Panc1 (cell line): ENCODE measurements around the gene RIOK3. TPM values are rescaled to one million over a fixed set of nuclear protein-coding genes. Genes with fewer than 3 reads are reported as not detected.

Experiments
- ATAC-seq: fragments of 200-7000 bp; cut with Tn5 transposase; 2 replicates; pipeline ENCODE4 v1.9.1; 2020; ENCODE audit warnings: mild to moderate bottlenecking, moderate library complexity
- BruUV-seq: library from RNA; stranded (reverse); fragments of 400-500 nt; replicated peaks from 2 replicates; lab custom pipeline; 2021; lab: Mats Ljungman, UMichigan
- CTCF ChIA-PET: fragments of 300-600 bp; sonication (Branson Sonifier 250); formaldehyde crosslinking; loops from one replicate; lab custom pipeline; 2022; ENCODE audit warnings: antibody characterized with exemption; lab: Charles Lee
- POLR2A ChIA-PET: fragments of 300-600 bp; sonication (Branson Sonifier 250); formaldehyde crosslinking; loops from one replicate; lab custom pipeline; 2022; ENCODE audit warnings: antibody characterized with exemption; lab: Charles Lee
- DNase-seq: peaks from one replicate; pipeline ENCODE4 v3.0.0-alpha.2; 2010; ENCODE audit warnings: low read depth, low spot score
- H3K27ac ChIP-seq: 2 replicates; pipeline ENCODE4 v1.5.1; 2011; ENCODE audit warnings: mild to moderate bottlenecking, low read length, inconsistent platforms
- H3K27me3 ChIP-seq: fragments of 200-500 bp; sonication (Bioruptor generic); 2 replicates; pipeline ENCODE4 v1.6.0; 2014; ENCODE audit warnings: low read length, inconsistent platforms; ENCODE audit not compliant: control insufficient read depth, insufficient read depth
- H3K36me3 ChIP-seq: fragments of 200-500 bp; sonication (Bioruptor generic); 2 replicates; pipeline ENCODE4 v1.5.1; 2014; ENCODE audit warnings: inconsistent platforms, mild to moderate bottlenecking, low read length, moderate library complexity; ENCODE audit not compliant: control insufficient read depth, insufficient read depth
- H3K4me1 ChIP-seq: 2 replicates; pipeline ENCODE4 v1.5.1; 2011; ENCODE audit warnings: inconsistent platforms, mild to moderate bottlenecking, low read length, moderate library complexity; ENCODE audit not compliant: control insufficient read depth, insufficient read depth
- H3K4me3 ChIP-seq, 2 experiments: 2 replicates each; pipeline ENCODE4 v1.5.1; 2011 to 2012; ENCODE audit warnings: low read depth in 2 of 2, low read length in 2 of 2, mild to moderate bottlenecking in 2 of 2, inconsistent platforms in 1 of 2, moderate library complexity in 1 of 2
- H3K9me3 ChIP-seq: fragments of 200-500 bp; sonication (Bioruptor generic); 2 replicates; pipeline ENCODE4 v1.5.1; 2014; ENCODE audit warnings: low read depth, mild to moderate bottlenecking, inconsistent platforms, low read length, moderate library complexity; ENCODE audit not compliant: control insufficient read depth, insufficient read depth
- POLR2AphosphoS5 ChIP-seq: IDR thresholded peaks from 2 replicates; pipeline ENCODE4 v1.6.1; 2012; ENCODE audit warnings: mild to moderate bottlenecking, low read depth, low read length, moderate library complexity
- SIN3A ChIP-seq: IDR thresholded peaks from 2 replicates; pipeline ENCODE4 v1.6.1; 2012; ENCODE audit warnings: low read depth, mild to moderate bottlenecking, low read length, moderate library complexity, borderline replicate concordance; ENCODE audit not compliant: insufficient read depth
- TCF7L2 ChIP-seq: IDR thresholded peaks from 2 replicates; pipeline ENCODE4 v1.6.1; 2011; ENCODE audit warnings: mild to moderate bottlenecking, low read depth, low read length, inconsistent platforms
- in situ Hi-C: cut with HindIII; loops from 2 replicates; pipeline ENCODE4 v1.10.0; 2016; ENCODE audit warnings: low sequenced_read_pairs, low pct_unique_long_range_greater_than_20kb
- intact Hi-C: fragments of 100-400 bp; cut with micrococcal nuclease; formaldehyde crosslinking; loops from one replicate; pipeline ENCODE4 v1.10.0; 2022; ENCODE audit not compliant: unreplicated experiment
- total RNA-seq: library from RNA; stranded (reverse); gene quantifications from one replicate; pipeline ENCODE4 v1.2.1, GENCODE V29; 2021; ENCODE audit not compliant: unreplicated experiment
- TF ChIP-seq, protein P1 (sequence below), 2 experiments: IDR thresholded peaks; 2 replicates each; pipeline ENCODE4 v1.6.1; 2011 to 2012; ENCODE audit warnings: low read depth in 2 of 2, control low read depth in 1 of 2, low read length in 1 of 2, mild to moderate bottlenecking in 1 of 2, moderate library complexity in 1 of 2; ENCODE audit not compliant: insufficient read depth in 1 of 2
- TF ChIP-seq, protein P2 (sequence below): fragments of 450-650 bp; IDR thresholded peaks from 2 replicates; pipeline ENCODE4 v1.5.1; 2017; ENCODE audit warnings: mild to moderate bottlenecking

Gene RIOK3
- total RNA-seq, 1 experiment from 2014 or later: 74.7 TPM

DNA sequence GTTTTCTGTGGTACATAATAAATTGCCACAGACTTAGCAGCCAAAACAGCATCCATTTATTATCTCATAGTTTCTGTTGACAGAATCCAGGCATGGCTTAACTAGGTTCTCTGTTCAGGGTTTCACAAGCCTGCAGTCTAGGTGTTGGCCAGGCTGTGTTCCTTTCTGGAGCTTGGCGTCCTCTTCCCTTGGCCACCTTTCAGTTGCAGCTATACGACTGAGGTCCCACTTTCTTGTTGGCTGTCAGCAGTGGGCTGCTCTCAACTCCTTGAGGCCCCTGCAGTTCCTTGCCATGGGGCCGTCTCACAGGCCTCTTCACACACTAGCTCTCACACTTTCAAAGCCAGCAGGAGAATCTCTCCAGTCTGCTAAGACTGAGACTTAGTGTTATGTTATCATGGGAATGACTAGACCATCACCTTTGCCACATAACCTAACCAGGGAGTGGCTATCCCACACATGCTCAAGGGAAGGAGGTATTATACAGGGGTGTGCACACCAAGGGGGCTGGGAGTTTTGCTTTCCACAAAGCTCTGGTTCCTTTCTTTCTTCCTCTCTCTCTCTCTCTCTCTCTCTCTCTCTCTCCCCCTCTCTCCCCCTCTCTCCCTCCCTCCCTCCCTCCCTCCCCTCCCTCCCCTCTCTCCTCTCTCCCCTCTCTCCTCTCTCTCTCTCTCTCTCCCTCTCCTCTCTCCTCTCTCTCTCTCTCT, 15.8 kb downstream of the RIOK3 start:
- in situ Hi-C loops (no loop called here), intact Hi-C loops (no loop called here)
- BruUV-seq: no TSS peak
- no peak for DNase-seq
- Histone ChIP-seq H3K36me3 (peaks cover 46% of the 10 kb centered on the region), H3K4me3 (no peak overlapping the region), H3K4me1 (no peaks in the 10 kb centered on the region), H3K27me3 (no peaks in the 10 kb centered on the region), H3K9me3 (no peaks in the 10 kb centered on the region), H3K27ac (no peak overlapping the region)
- no peak for TF ChIP-seq POLR2AphosphoS5
- TF ChIP-seq TCF7L2: no peak
- TF ChIP-seq, protein P1, sequence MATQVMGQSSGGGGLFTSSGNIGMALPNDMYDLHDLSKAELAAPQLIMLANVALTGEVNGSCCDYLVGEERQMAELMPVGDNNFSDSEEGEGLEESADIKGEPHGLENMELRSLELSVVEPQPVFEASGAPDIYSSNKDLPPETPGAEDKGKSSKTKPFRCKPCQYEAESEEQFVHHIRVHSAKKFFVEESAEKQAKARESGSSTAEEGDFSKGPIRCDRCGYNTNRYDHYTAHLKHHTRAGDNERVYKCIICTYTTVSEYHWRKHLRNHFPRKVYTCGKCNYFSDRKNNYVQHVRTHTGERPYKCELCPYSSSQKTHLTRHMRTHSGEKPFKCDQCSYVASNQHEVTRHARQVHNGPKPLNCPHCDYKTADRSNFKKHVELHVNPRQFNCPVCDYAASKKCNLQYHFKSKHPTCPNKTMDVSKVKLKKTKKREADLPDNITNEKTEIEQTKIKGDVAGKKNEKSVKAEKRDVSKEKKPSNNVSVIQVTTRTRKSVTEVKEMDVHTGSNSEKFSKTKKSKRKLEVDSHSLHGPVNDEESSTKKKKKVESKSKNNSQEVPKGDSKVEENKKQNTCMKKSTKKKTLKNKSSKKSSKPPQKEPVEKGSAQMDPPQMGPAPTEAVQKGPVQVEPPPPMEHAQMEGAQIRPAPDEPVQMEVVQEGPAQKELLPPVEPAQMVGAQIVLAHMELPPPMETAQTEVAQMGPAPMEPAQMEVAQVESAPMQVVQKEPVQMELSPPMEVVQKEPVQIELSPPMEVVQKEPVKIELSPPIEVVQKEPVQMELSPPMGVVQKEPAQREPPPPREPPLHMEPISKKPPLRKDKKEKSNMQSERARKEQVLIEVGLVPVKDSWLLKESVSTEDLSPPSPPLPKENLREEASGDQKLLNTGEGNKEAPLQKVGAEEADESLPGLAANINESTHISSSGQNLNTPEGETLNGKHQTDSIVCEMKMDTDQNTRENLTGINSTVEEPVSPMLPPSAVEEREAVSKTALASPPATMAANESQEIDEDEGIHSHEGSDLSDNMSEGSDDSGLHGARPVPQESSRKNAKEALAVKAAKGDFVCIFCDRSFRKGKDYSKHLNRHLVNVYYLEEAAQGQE (IDR thresholded peaks at IDR 0.05; ENCODE audit: insufficient read depth in 1 of 2, low read depth in 2 of 2, low read length in 1 of 2): no peak
- no peak for TF ChIP-seq SIN3A
- TF ChIP-seq, protein P2, sequence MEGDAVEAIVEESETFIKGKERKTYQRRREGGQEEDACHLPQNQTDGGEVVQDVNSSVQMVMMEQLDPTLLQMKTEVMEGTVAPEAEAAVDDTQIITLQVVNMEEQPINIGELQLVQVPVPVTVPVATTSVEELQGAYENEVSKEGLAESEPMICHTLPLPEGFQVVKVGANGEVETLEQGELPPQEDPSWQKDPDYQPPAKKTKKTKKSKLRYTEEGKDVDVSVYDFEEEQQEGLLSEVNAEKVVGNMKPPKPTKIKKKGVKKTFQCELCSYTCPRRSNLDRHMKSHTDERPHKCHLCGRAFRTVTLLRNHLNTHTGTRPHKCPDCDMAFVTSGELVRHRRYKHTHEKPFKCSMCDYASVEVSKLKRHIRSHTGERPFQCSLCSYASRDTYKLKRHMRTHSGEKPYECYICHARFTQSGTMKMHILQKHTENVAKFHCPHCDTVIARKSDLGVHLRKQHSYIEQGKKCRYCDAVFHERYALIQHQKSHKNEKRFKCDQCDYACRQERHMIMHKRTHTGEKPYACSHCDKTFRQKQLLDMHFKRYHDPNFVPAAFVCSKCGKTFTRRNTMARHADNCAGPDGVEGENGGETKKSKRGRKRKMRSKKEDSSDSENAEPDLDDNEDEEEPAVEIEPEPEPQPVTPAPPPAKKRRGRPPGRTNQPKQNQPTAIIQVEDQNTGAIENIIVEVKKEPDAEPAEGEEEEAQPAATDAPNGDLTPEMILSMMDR: no peak
- POLR2A ChIA-PET: no interaction called here
- ATAC-seq: no peak
- CTCF ChIA-PET: no interaction called here

DNA sequence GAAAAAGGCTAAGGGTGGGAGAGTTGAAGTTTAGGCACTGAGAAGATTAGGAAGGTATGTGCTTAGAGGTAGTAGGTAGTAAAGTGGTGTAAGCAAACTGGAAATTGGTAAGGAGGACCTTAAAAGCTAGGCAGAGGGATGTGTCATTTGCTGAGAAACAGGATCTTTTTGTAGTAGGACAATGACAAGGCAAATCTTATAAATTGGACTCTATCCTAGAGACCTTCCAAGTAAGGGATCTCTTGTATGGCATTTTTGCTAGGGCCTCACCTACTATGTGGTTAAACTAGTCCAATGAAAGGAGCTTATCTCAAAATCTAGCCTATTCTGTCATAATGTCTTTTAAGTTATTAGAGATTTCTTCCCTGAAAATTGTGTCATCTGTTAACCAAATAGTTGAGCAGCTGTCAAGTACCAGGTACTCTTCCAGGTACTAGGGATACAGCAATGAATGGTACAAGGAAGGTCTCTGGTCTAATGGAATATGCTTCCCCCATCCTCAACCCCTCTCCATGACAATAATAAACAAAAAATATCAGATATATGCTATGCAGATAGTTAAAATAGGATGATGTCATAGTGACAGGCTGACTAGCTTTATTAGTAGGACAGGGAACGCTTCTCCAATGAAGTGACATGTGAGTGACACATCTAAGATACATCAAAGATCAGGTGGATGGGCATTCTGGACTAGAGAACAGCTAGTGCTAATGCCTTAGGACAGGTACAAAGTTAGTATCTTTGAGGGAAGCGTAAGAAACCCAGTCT, 17.7 kb downstream of the RIOK3 start:
- ATAC-seq (no peak), DNase-seq (no peak)
- intact Hi-C loops: no loop called here
- Histone ChIP-seq H3K9me3 (no peaks in the 10 kb centered on the region), H3K27me3 (no peaks in the 10 kb centered on the region), H3K27ac (no peak overlapping the region), H3K4me3 (no peak overlapping the region), H3K36me3 (peaks cover 43% of the 10 kb centered on the region), H3K4me1 (no peaks in the 10 kb centered on the region)
- POLR2A ChIA-PET: no interaction called here
- BruUV-seq: TSS peak; percentile 44
- TF ChIP-seq, protein P2: no peak
- no peak for TF ChIP-seq TCF7L2
- in situ Hi-C loops: no loop called here
- CTCF ChIA-PET: no interaction called here
